Fibroblast of skin of left quadriceps (primary cell): ENCODE measurements around the gene SERTAD3.

Experiments used
- DNase-seq, 2 experiments: peaks; one replicate each; pipeline ENCODE4 v3.0.0-alpha.2; 2013; ENCODE audit warnings: low read depth in 2 of 2

Gene SERTAD3

GRCh38 chr19:40425450-40426287, 18.5 kb downstream of the SERTAD3 start, which contains the start of gene SERTAD1:
SERTAD1 (minus strand) TSS chr19:40425992; CDS start chr19:40423546, 2,446 bp downstream.
- peak; percentile 98 for DNase-seq

GRCh38 chr19:40424637-40425449, 19.3 kb downstream of the SERTAD3 start:
- no peak for DNase-seq

GRCh38 chr19:40423938-40424337, 20.2 kb downstream of the SERTAD3 start:
- no peak for DNase-seq

GRCh38 chr19:40422748-40423566, 21.2 kb downstream of the SERTAD3 start:
- DNase-seq: no peak

GRCh38 chr19:40421993-40422747, 22.0 kb downstream of the SERTAD3 start:
- no peak for DNase-seq

- peak; percentile 56 for DNase-seq
These were observed 23.1 kb downstream of the SERTAD3 start for GRCh38 chr19:40420766-40421765.

- no peak for DNase-seq
These were observed 23.7 kb downstream of the SERTAD3 start for GRCh38 chr19:40420451-40420765.

GRCh38 chr19:40419780-40420179, 24.4 kb downstream of the SERTAD3 start:
- DNase-seq: no peak

GRCh38 chr19:40419066-40419612, 25.0 kb downstream of the SERTAD3 start:
- no peak for DNase-seq

GRCh38 chr19:40418040-40418439, 26.1 kb downstream of the SERTAD3 start:
- DNase-seq: no peak

GRCh38 chr19:40417643-40417981, 26.5 kb downstream of the SERTAD3 start:
- DNase-seq: no peak

GRCh38 chr19:40416918-40417642, 27.1 kb downstream of the SERTAD3 start:
- no peak for DNase-seq

GRCh38 chr19:40415768-40416167, 28.4 kb downstream of the SERTAD3 start:
- no peak for DNase-seq

GRCh38 chr19:40414542-40415535, 29.3 kb downstream of the SERTAD3 start:
- no peak for DNase-seq

- DNase-seq: no peak
These were observed 30.8 kb downstream of the SERTAD3 start, which contains the start of gene PRX for GRCh38 chr19:40413291-40413845. PRX (minus strand) TSS chr19:40413378; CDS start chr19:40407932, 5,446 bp downstream.

GRCh38 chr19:40412866-40413265, 31.3 kb downstream of the SERTAD3 start:
- DNase-seq: no peak

GRCh38 chr19:40411958-40412499, 32.1 kb downstream of the SERTAD3 start:
- DNase-seq: no peak
